Esophagus squamous epithelium (tissue), 5 donors: ENCODE results near the gene KCNJ6. TPM values are rescaled to one million over a fixed set of nuclear protein-coding genes. Genes with fewer than 3 reads are reported as not detected.

Experiments
- DNase-seq: peaks from one replicate; lab custom pipeline; 2025; lab: John Stamatoyannopoulos, UW
- H3K27ac ChIP-seq, 4 donors: fragments of 200-600 bp; sonication (generic); one replicate each; pipeline ENCODE4 v1.5.1; 2016 to 2019; ENCODE audit warnings: mild to moderate bottlenecking in 1 of 4
- H3K27me3 ChIP-seq, 4 donors: fragments of 200-600 bp; sonication (generic); 1 replicate in 3 of 4; 2 replicates in 1 of 4; pipeline versions ENCODE4 v1.5.1 to v1.6.0; 2017 to 2021; ENCODE audit warnings: antibody characterized with exemption in 1 of 4
- H3K36me3 ChIP-seq, 3 donors: fragments of 200-600 bp; sonication (generic); one replicate each; pipeline ENCODE4 v1.5.1; 2016 to 2019
- H3K4me1 ChIP-seq, 3 donors: fragments of 200-600 bp; sonication (generic); one replicate each; pipeline ENCODE4 v1.5.1; 2017 to 2019
- H3K4me3 ChIP-seq, 4 donors: fragments of 200-600 bp; sonication (generic); 1 replicate in 3 of 4; 2 replicates in 1 of 4; pipeline ENCODE4 v1.5.1; 2016 to 2019; ENCODE audit warnings: mild to moderate bottlenecking in 2 of 4, moderate library complexity in 1 of 4
- H3K9me3 ChIP-seq, 3 donors: fragments of 200-600 bp; sonication (generic); one replicate each; pipeline ENCODE4 v1.5.1; 2016 to 2019
- POLR2A ChIP-seq, 4 donors: fragments of 450-650 bp; IDR thresholded peaks; one replicate each; pipeline ENCODE4 v1.6.1; 2017; ENCODE audit warnings: antibody characterized with exemption in 4 of 4, mild to moderate bottlenecking in 4 of 4, moderate library complexity in 3 of 4
- WGBS, 2 donors: methylation state at CpG; one replicate each; pipeline ENCODE4 v1.1.5; 2018; 5-methylcytosine and 5-hydroxymethylcytosine counted together
- intact Hi-C: fragments of 100-400 bp; cut with DNase I; formaldehyde crosslinking; loops from one replicate; pipeline ENCODE4 v1.15.0; 2022
- total RNA-seq, 4 donors: library from RNA; depleted of rRNA; stranded (reverse); fragments of >200 nt; gene quantifications; one replicate each; pipeline ENCODE4 v1.1.0, GENCODE V29; 2016
- TF ChIP-seq, protein P1 (sequence below), 6 experiments: fragments of 450-650 bp in 4 of 6; fragments of 200-600 bp in 2 of 6; sonication (generic) in 2 of 6; IDR thresholded peaks; one replicate each; pipeline ENCODE4 v1.5.1; 2016 to 2019; ENCODE audit warnings: antibody characterized with exemption in 6 of 6, mild to moderate bottlenecking in 4 of 6, moderate library complexity in 4 of 6
- donor health status: DM: yes; HTN: yes; CAD: no.

Gene KCNJ6
- total RNA-seq, 4 donors from 2014 or later = not detected

DNA sequence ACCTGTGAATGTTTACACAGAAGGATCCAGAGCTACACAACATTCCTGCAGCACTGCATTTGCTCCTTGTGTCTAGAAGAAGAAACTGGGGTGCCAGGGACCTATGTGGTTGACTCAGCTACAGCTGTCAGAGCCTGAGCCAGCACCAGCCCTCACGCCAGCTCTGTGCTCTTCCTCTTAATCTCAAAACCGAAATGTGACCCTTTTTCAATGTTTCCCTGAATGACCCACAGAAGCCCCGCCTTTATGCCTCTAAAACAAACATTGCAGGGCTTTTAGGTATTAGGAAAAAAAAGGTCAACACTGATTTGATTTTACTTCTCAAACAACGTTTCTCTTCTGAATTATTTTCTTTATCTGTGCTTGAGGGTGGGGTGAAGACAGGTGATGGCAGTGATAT lies 289.2 kb downstream of the KCNJ6 start:
- Histone ChIP-seq H3K9me3 (no peaks in the 10 kb centered on the region), H3K27me3 (no peaks in the 10 kb centered on the region), H3K4me1 (peaks cover 0 to 37% (median 7%) of the 10 kb centered on the region in 3 donors), H3K4me3 (no peak overlapping the region), H3K36me3 (no peaks in the 10 kb centered on the region), H3K27ac (no peak overlapping the region)
- no peak for DNase-seq
- intact Hi-C loops = no loop called here
- TF ChIP-seq, protein P1, sequence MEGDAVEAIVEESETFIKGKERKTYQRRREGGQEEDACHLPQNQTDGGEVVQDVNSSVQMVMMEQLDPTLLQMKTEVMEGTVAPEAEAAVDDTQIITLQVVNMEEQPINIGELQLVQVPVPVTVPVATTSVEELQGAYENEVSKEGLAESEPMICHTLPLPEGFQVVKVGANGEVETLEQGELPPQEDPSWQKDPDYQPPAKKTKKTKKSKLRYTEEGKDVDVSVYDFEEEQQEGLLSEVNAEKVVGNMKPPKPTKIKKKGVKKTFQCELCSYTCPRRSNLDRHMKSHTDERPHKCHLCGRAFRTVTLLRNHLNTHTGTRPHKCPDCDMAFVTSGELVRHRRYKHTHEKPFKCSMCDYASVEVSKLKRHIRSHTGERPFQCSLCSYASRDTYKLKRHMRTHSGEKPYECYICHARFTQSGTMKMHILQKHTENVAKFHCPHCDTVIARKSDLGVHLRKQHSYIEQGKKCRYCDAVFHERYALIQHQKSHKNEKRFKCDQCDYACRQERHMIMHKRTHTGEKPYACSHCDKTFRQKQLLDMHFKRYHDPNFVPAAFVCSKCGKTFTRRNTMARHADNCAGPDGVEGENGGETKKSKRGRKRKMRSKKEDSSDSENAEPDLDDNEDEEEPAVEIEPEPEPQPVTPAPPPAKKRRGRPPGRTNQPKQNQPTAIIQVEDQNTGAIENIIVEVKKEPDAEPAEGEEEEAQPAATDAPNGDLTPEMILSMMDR (IDR thresholded peaks at IDR 0.05) = no peak
- no peak for TF ChIP-seq POLR2A (IDR thresholded peaks at IDR 0.05)
- 29 to 44% methylated on average over 4 of the region's 4 CpGs for WGBS, 2 donors

GRCh38 chr21:37626320-37626719 lies 289.9 kb downstream of the KCNJ6 start:
- TF ChIP-seq, protein P1 (IDR thresholded peaks at IDR 0.05) = no peak
- no peak for TF ChIP-seq POLR2A (IDR thresholded peaks at IDR 0.05)
- WGBS, 2 donors = 68 to 72% methylated on average over 4 to 6 of the region's 6 CpGs
- no peaks in the 10 kb centered on the region for H3K36me3 ChIP-seq
- H3K27me3 ChIP-seq = no peaks in the 10 kb centered on the region
- peaks cover 0 to 30% (median 7%) of the 10 kb centered on the region in 3 donors for H3K4me1 ChIP-seq
- no peak for DNase-seq
- H3K9me3 ChIP-seq = no peaks in the 10 kb centered on the region
- no peak overlapping the region for H3K27ac ChIP-seq
- no peak overlapping the region for H3K4me3 ChIP-seq
- intact Hi-C loops = no loop called here

DNA sequence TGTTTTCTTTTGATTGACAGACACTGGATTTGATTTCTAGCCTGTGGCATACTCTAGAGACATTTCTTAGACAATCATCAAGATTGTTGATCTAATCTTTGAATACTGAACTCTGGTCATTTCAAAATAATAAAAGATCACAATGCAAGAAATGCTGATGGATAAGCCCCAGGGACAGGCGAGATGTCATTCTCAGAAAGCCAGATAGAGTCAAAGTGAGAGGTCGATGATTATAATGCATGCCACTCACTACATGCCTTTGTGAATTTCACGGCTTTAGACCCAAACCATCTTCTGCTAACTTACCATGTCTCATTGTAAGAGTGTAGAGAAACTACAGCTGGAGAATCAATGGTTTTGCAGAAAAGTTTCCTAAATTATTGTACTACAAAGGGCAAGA lies 292.6 kb downstream of the KCNJ6 start:
- intact Hi-C loops = no loop called here
- peaks cover 0 to 24% (median 18%) of the 10 kb centered on the region in 3 donors for H3K4me1 ChIP-seq
- H3K36me3 ChIP-seq = no peaks in the 10 kb centered on the region
- no peak overlapping the region for H3K4me3 ChIP-seq
- 80 to 86% methylated on average over 3 of the region's 3 CpGs for WGBS, 2 donors
- no peak overlapping the region for H3K27ac ChIP-seq
- DNase-seq = no peak
- TF ChIP-seq, protein P1 (IDR thresholded peaks at IDR 0.05) = no peak
- no peak for TF ChIP-seq POLR2A (IDR thresholded peaks at IDR 0.05)
- H3K9me3 ChIP-seq = no peaks in the 10 kb centered on the region
- no peaks in the 10 kb centered on the region for H3K27me3 ChIP-seq

- Histone ChIP-seq H3K36me3 (no peaks in the 10 kb centered on the region), H3K4me3 (no peak overlapping the region), H3K4me1 (peaks cover 0 to 24% (median 18%) of the 10 kb centered on the region in 3 donors), H3K9me3 (no peaks in the 10 kb centered on the region), H3K27me3 (no peaks in the 10 kb centered on the region), H3K27ac (no peak overlapping the region)
- DNase-seq = no peak
- no peak for TF ChIP-seq POLR2A (IDR thresholded peaks at IDR 0.05)
- TF ChIP-seq, protein P1 (IDR thresholded peaks at IDR 0.05) = no peak
- intact Hi-C loops = no loop called here
- WGBS, 2 donors = 61 to 63% methylated on average over 3 of the region's 3 CpGs
Observed at GRCh38 chr21:37623183-37623582, 293.1 kb downstream of the KCNJ6 start.

GRCh38 chr21:37622755-37623154 lies 293.5 kb downstream of the KCNJ6 start:
- H3K27me3 ChIP-seq = no peaks in the 10 kb centered on the region
- no peaks in the 10 kb centered on the region for H3K36me3 ChIP-seq
- no peak for DNase-seq
- H3K4me3 ChIP-seq = no peak overlapping the region
- intact Hi-C loops = no loop called here
- peak overlapping the region in 1 of 4 donors; percentile 22 for H3K27ac ChIP-seq
- TF ChIP-seq, protein P1 (IDR thresholded peaks at IDR 0.05) = no peak
- TF ChIP-seq POLR2A (IDR thresholded peaks at IDR 0.05) = no peak
- WGBS, 2 donors = 68 to 69% methylated on average over 4 to 6 of the region's 8 CpGs
- no peaks in the 10 kb centered on the region for H3K9me3 ChIP-seq
- peaks cover 0 to 24% (median 18%) of the 10 kb centered on the region in 3 donors for H3K4me1 ChIP-seq
